Renal cortex interstitium (tissue), 15 donors: ENCODE results near the gene BCDIN3D. TPM values are rescaled to one million over a fixed set of nuclear protein-coding genes. Genes with fewer than 3 reads are reported as not detected.

Experiments used
- DNase-seq, 11 donors: peaks; one replicate each; pipeline ENCODE4 v3.0.0-alpha.2; 2013; ENCODE audit warnings: low read depth in 9 of 11, low spot score in 4 of 11; ENCODE audit errors: extremely low read depth in 1 of 11
- long read RNA-seq, 16 experiments: transcript quantifications; one replicate each; lab custom pipeline, GENCODE V29; 2026
- polyA plus RNA-seq, 3 donors: library from polyadenylated mRNA; unstranded; fragments of 120-200 nt; gene quantifications; one replicate each; pipeline ENCODE4 v1.2.1, GENCODE V29; 2013; ENCODE audit not compliant: insufficient read length in 3 of 3

The BCDIN3D gene
- polyA plus RNA-seq = 1 to 10 TPM; 7.2 to 9.0 (median 8.2) TPM
- long read RNA-seq, donor 1, partial matches to known transcripts = 0 of 3 reads
- long read RNA-seq, donor 1, other reads (novel, unspliced or antisense) = 0 of 3 reads
- long read RNA-seq, donor 2, partial matches to known transcripts = 0 of 3 reads
- long read RNA-seq, donor 2, other reads (novel, unspliced or antisense) = 0 of 3 reads
- long read RNA-seq, donor 3, transcript BCDIN3D-201 (2 exons, 3,253 nt) = major isoform, 5 of 5 reads
- long read RNA-seq, donor 3, partial matches to known transcripts = 0 of 5 reads
- long read RNA-seq, donor 3, other reads (novel, unspliced or antisense) = 0 of 5 reads
- long read RNA-seq, donor 4, partial matches to known transcripts = 0 of 1 reads
- long read RNA-seq, donor 4, other reads (novel, unspliced or antisense) = 0 of 1 reads
- long read RNA-seq, donor 5 = 0 reads
- long read RNA-seq, donor 6, partial matches to known transcripts = 0 of 2 reads
- long read RNA-seq, donor 6, other reads (novel, unspliced or antisense) = 0 of 2 reads
- long read RNA-seq, donor 7, partial matches to known transcripts = 0 of 2 reads
- long read RNA-seq, donor 7, other reads (novel, unspliced or antisense) = 0 of 2 reads
- long read RNA-seq, donor 8, transcript BCDIN3D-201 (2 exons, 3,253 nt) = major isoform, 8 of 8 reads
- long read RNA-seq, donor 8, partial matches to known transcripts = 0 of 8 reads
- long read RNA-seq, donor 8, other reads (novel, unspliced or antisense) = 0 of 8 reads
- long read RNA-seq, donor 9, partial matches to known transcripts = 0 of 2 reads
- long read RNA-seq, donor 9, other reads (novel, unspliced or antisense) = 0 of 2 reads
- long read RNA-seq, donor 10, partial matches to known transcripts = 0 of 4 reads
- long read RNA-seq, donor 10, other reads (novel, unspliced or antisense) = 0 of 4 reads
- long read RNA-seq, donor 11, partial matches to known transcripts = 0 of 4 reads
- long read RNA-seq, donor 11, other reads (novel, unspliced or antisense) = 0 of 4 reads
- long read RNA-seq, donor 12, partial matches to known transcripts = 0 of 2 reads
- long read RNA-seq, donor 12, other reads (novel, unspliced or antisense) = 0 of 2 reads
- long read RNA-seq, donor 13 = 0 reads
- long read RNA-seq, donor 14, partial matches to known transcripts = 0 of 4 reads
- long read RNA-seq, donor 14, other reads (novel, unspliced or antisense) = 0 of 4 reads
- long read RNA-seq, donor 15, partial matches to known transcripts = 0 of 2 reads
- long read RNA-seq, donor 15, other reads (novel, unspliced or antisense) = 0 of 2 reads
- long read RNA-seq, donor 16, transcript BCDIN3D-201 (2 exons, 3,253 nt) = major isoform, 11 of 11 reads
- long read RNA-seq, donor 16, partial matches to known transcripts = 0 of 11 reads
- long read RNA-seq, donor 16, other reads (novel, unspliced or antisense) = 0 of 11 reads

DNA sequence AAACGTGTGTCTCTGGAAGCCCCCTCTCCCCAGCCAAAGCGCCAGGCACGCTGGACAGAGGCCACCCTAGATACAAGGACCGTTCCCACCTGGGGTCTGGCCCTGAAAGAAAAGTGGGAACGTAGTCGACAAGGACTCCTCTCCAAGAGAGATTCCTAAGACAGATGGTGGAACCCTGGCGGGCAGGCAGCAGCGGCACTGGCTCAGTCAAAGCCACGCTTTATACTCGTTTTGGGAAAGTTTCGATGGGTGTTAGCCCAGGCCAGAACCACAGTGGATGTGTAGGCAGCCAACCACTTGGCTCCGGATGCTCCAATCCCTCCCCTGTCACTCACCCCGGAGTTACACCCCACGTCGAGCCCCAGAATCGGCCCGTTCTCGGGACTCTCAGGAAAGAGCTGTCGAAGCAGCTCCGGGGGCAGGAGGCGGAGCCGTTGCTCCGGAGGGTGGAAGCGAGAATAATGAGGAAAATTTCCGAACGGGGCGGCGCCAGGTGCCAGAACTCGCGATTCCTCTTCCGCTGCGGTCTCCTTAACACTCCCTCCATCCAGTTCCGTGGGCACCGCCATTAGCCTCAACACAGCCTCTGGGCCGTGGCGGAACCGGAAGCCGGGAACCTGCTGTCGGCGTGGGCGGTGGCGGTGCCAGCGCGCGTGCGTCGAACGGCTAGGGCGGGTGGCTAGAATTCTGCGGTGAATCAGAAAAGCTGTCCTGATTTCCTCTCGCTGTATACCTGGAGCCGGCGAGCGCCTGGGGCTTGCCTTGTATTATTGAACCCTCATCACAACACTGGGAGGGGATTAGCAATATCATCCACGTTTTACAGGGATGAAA is at the start of gene BCDIN3D:
Gene BCDIN3D (minus strand): TSS at position 588 of the 834 bp plus-strand sequence. CDS start 19 bp downstream, at position 569.
- DNase-seq = peak in 9 of 11 donors; percentile 67 to 90 (median 85)

GRCh38 chr12:49892084-49892731 is 49.3 kb upstream of the BCDIN3D start:
- DNase-seq = no peak

DNA sequence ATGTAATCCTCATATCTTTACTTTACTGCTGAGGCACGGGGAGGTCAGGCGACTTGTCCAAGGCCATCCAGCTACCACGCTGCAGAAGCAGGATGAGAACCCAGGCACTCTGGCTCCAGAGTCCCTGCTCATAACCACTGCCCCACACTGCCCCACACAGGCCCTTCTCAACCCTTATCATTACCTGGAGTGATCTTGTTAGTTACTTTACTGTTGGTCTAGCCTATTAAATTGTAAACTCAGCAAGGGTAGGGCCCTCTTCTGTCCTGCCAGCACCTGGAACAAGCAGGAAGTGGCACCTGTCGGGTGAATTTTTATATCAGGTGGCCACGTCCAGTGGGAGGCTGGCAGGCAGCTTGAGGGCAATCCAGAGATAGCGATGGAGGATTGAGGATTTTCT is 48.6 kb upstream of the BCDIN3D start:
- no peak for DNase-seq

- DNase-seq = no peak
Observed at GRCh38 chr12:49891012-49891411, 48.1 kb upstream of the BCDIN3D start.

DNA sequence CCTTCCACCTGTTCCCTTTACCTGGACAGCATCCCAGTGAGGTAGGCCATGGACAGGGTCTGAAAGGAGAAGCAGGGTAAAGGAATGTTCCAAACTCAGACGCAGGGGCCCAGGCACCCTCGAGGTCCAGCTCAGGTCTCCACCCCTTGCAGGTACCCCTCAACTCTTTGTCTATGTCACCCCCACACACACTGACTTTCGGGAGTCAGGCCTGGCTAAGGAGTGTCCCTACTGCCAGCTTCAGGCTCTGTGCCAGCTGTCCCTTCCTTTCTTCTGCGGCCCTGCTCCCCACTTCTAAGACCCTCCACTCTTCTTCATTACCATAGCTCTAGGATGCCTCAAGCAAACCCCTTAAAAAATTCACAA is 47.2 kb upstream of the BCDIN3D start:
- no peak for DNase-seq

- DNase-seq = no peak
Observed at GRCh38 chr12:49889361-49890095, 46.6 kb upstream of the BCDIN3D start.

- DNase-seq = no peak
Observed at GRCh38 chr12:49888461-49889151, 45.7 kb upstream of the BCDIN3D start.

GRCh38 chr12:49887536-49888401 is 44.9 kb upstream of the BCDIN3D start:
- no peak for DNase-seq

- DNase-seq = no peak
Observed at GRCh38 chr12:49887091-49887490, 44.2 kb upstream of the BCDIN3D start.

GRCh38 chr12:49885663-49886461 is 43.0 kb upstream of the BCDIN3D start:
- no peak for DNase-seq

GRCh38 chr12:49885118-49885517 is 42.2 kb upstream of the BCDIN3D start:
- DNase-seq = no peak

DNA sequence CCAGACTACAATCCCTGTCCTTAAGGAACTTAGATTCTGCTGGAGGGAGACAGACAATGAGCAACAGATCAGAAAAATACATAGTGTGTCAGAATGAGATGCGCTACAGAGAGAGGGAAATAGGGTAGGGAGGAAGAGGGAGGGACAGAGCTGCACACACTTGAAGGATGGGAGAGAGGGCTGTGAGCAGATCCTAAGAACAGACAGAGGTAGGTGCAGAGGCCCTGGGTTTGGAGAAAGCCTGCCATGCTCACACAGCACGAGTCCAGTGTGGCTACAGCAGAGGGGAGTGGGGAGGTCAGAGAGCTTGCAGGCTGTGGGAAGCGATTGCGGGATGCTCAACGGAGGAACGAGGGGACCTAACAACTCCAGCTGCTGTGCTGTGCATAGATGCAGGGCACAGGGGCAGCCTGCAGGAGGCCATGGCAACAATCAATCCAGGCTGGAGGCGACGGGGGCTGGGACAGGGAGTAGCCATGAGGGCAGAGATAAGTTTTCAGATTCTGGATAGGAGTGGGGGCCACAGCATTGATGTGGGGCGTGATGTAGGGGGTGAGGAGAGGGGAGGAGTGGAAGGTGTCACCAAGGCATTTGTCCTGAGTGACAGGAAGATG is 40.1 kb upstream of the BCDIN3D start:
- DNase-seq = no peak

DNA sequence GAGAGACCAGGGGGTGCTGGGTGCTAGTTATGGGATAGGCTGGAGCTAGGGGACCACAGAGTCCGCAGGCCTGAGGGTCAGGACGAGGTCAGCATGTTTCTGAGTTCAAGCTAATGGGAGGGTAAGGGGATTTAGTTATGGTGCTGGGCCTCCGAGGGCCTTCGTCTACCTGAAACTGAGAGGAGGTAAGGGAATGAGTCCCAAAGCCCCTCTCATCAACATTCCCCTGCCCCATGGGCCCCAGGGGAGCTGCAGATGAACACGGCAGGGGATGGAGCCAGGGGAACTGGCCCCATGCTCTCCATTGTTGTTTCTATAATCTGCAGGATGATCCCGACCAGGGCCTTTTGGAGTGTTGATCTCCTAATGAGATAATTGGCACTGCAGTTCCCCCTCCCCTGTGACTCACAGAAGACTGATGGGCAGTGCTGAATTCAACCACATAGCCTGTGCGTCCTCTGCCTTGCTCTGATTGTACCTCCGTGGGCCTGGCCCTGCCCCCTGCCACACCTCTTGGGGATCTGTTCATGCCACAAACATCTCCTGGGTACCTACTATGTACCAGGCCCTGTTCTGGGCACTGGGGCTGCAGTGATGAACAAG is 39.4 kb upstream of the BCDIN3D start:
- DNase-seq = no peak
